Activated T-helper 2 cell treated with anti-CD3 and anti-CD28 coated beads, Interferon-gamma antibody, Interleukin-2, Interleukin-4, amounts not matched to agents 10 μg/mL and 5 μg/mL and 100 μg/mL, durations not matched to agents 14 hours and 24 hours and 36 hours (primary cell): ENCODE data around the gene SKOR1. TPM values are rescaled to one million over a fixed set of nuclear protein-coding genes. Genes with fewer than 3 reads are reported as not detected.

Experiments
- DNase-seq: peaks from one replicate; pipeline ENCODE4 v3.0.0; 2021; ENCODE audit warnings: low spot score
- H3K27ac Mint-ChIP-seq: one replicate; pipeline ENCODE4 v1.8.0; 2021; ENCODE audit warnings: mixed read lengths
- H3K27me3 Mint-ChIP-seq: one replicate; pipeline ENCODE4 v1.8.0; 2021; ENCODE audit warnings: low read depth, mixed read lengths
- H3K36me3 Mint-ChIP-seq: one replicate; pipeline ENCODE4 v1.8.0; 2021; ENCODE audit warnings: low read depth, mixed read lengths
- H3K4me1 Mint-ChIP-seq: one replicate; pipeline ENCODE4 v1.8.0; 2021; ENCODE audit warnings: low read depth, mixed read lengths
- H3K4me3 Mint-ChIP-seq: one replicate; pipeline ENCODE4 v1.8.0; 2021; ENCODE audit warnings: low read depth, mild to moderate bottlenecking, moderate library complexity, mixed read lengths
- H3K9me3 Mint-ChIP-seq: one replicate; pipeline ENCODE4 v1.8.0; 2021; ENCODE audit warnings: mixed read lengths
- intact Hi-C: fragments of 100-400 bp; cut with micrococcal nuclease; formaldehyde crosslinking; loops from one replicate; pipeline ENCODE4 v1.15.1; 2023
- total RNA-seq: library from RNA; stranded (reverse); gene quantifications from 2 replicates; pipeline ENCODE4 v1.2.3, GENCODE V29; 2022

The SKOR1 gene
- total RNA-seq, 1 donor from 2014 or later: 0.21 TPM

- Mint-ChIP-seq H3K4me3 (no peak overlapping the region), H3K27ac (no peak overlapping the region), H3K9me3 (no peaks in the 10 kb centered on the region), H3K4me1 (peaks cover 18% of the 10 kb centered on the region), H3K36me3 (no peaks in the 10 kb centered on the region), H3K27me3 (peaks cover 21% of the 10 kb centered on the region)
- no peak for DNase-seq
- intact Hi-C loops: loop anchor here (5.0 kb wide), 3 partner anchors 321 to 1141 kb away; partner anchors contain the start of genes C15orf61, SMAD3 and SMAD6
These were observed 17.8 kb downstream of the SKOR1 start for GRCh38 chr15:67843092-67843501.

GRCh38 chr15:67843571-67844387 is 18.5 kb downstream of the SKOR1 start:
- intact Hi-C loops: loop anchor here (5.0 kb wide), 3 partner anchors 321 to 1141 kb away; partner anchors contain the start of genes C15orf61, SMAD3 and SMAD6

GRCh38 chr15:67845974-67846373 is 20.7 kb downstream of the SKOR1 start:
- Mint-ChIP-seq H3K27ac (no peak overlapping the region), H3K4me1 (peaks cover 6% of the 10 kb centered on the region)

More at GRCh38 chr15:67843571-67844387, 18.5 kb downstream of the SKOR1 start:
- Mint-ChIP-seq H3K27ac (no peak overlapping the region), H3K4me1 (peaks cover 15% of the 10 kb centered on the region), H3K36me3 (no peaks in the 10 kb centered on the region), H3K4me3 (no peak overlapping the region), H3K27me3 (peaks cover 22% of the 10 kb centered on the region), H3K9me3 (no peaks in the 10 kb centered on the region)
- no peak for DNase-seq

GRCh38 chr15:67849538-67849937 is 24.2 kb downstream of the SKOR1 start:
- intact Hi-C loops: no loop called here
- H3K4me1 Mint-ChIP-seq: peaks cover 1% of the 10 kb centered on the region
- DNase-seq: no peak
- no peaks in the 10 kb centered on the region for H3K9me3 Mint-ChIP-seq
- no peak overlapping the region for H3K27ac Mint-ChIP-seq
- H3K4me3 Mint-ChIP-seq: no peak overlapping the region
- no peaks in the 10 kb centered on the region for H3K36me3 Mint-ChIP-seq
- H3K27me3 Mint-ChIP-seq: peaks cover 20% of the 10 kb centered on the region

More at GRCh38 chr15:67845974-67846373, 20.7 kb downstream of the SKOR1 start:
- peaks cover 21% of the 10 kb centered on the region for H3K27me3 Mint-ChIP-seq
- DNase-seq: no peak
- intact Hi-C loops: no loop called here
- no peaks in the 10 kb centered on the region for H3K9me3 Mint-ChIP-seq
- H3K4me3 Mint-ChIP-seq: no peak overlapping the region
- no peaks in the 10 kb centered on the region for H3K36me3 Mint-ChIP-seq

- Mint-ChIP-seq H3K4me1 (peaks cover 1% of the 10 kb centered on the region), H3K27me3 (peaks cover 20% of the 10 kb centered on the region), H3K36me3 (no peaks in the 10 kb centered on the region), H3K27ac (no peak overlapping the region), H3K9me3 (no peaks in the 10 kb centered on the region), H3K4me3 (no peak overlapping the region)
- intact Hi-C loops: no loop called here
- no peak for DNase-seq
These were observed 25.0 kb downstream of the SKOR1 start for GRCh38 chr15:67850336-67850735.

GRCh38 chr15:67850994-67851571 is 25.8 kb downstream of the SKOR1 start:
- H3K36me3 Mint-ChIP-seq: no peaks in the 10 kb centered on the region
- intact Hi-C loops: no loop called here
- H3K4me1 Mint-ChIP-seq: peaks cover 7% of the 10 kb centered on the region
- no peak overlapping the region for H3K4me3 Mint-ChIP-seq
- no peaks in the 10 kb centered on the region for H3K9me3 Mint-ChIP-seq
- H3K27ac Mint-ChIP-seq: no peak overlapping the region
- no peak for DNase-seq
- H3K27me3 Mint-ChIP-seq: peaks cover 20% of the 10 kb centered on the region

- Mint-ChIP-seq H3K9me3 (no peaks in the 10 kb centered on the region), H3K27ac (no peak overlapping the region), H3K4me3 (no peak overlapping the region), H3K27me3 (peaks cover 16% of the 10 kb centered on the region), H3K36me3 (no peaks in the 10 kb centered on the region), H3K4me1 (peaks cover 8% of the 10 kb centered on the region)
- intact Hi-C loops: no loop called here
- DNase-seq: no peak
These were observed 27.1 kb downstream of the SKOR1 start for GRCh38 chr15:67852418-67852817.

- intact Hi-C loops: no loop called here
- no peak overlapping the region for H3K4me3 Mint-ChIP-seq
- no peak for DNase-seq
- H3K4me1 Mint-ChIP-seq: peaks cover 8% of the 10 kb centered on the region
- peaks cover 6% of the 10 kb centered on the region for H3K27me3 Mint-ChIP-seq
- H3K27ac Mint-ChIP-seq: no peak overlapping the region
- no peaks in the 10 kb centered on the region for H3K36me3 Mint-ChIP-seq
- no peaks in the 10 kb centered on the region for H3K9me3 Mint-ChIP-seq
These were observed 28.1 kb downstream of the SKOR1 start for GRCh38 chr15:67853454-67853853.

GRCh38 chr15:67854358-67854757 is 29.0 kb downstream of the SKOR1 start:
- Mint-ChIP-seq H3K9me3 (no peaks in the 10 kb centered on the region), H3K27ac (no peak overlapping the region)

GRCh38 chr15:67855842-67856241 is 30.5 kb downstream of the SKOR1 start:
- peak overlapping the region; percentile 36 for H3K27ac Mint-ChIP-seq
- H3K4me1 Mint-ChIP-seq: peaks cover 8% of the 10 kb centered on the region
- intact Hi-C loops: no loop called here
- no peak for DNase-seq
- H3K36me3 Mint-ChIP-seq: no peaks in the 10 kb centered on the region
- no peak overlapping the region for H3K4me3 Mint-ChIP-seq
- H3K9me3 Mint-ChIP-seq: no peaks in the 10 kb centered on the region
- peaks cover 4% of the 10 kb centered on the region for H3K27me3 Mint-ChIP-seq

More at GRCh38 chr15:67854358-67854757, 29.0 kb downstream of the SKOR1 start:
- H3K4me1 Mint-ChIP-seq: peaks cover 8% of the 10 kb centered on the region
- no peaks in the 10 kb centered on the region for H3K36me3 Mint-ChIP-seq
- no peak overlapping the region for H3K4me3 Mint-ChIP-seq
- peaks cover 3% of the 10 kb centered on the region for H3K27me3 Mint-ChIP-seq
- DNase-seq: no peak
- intact Hi-C loops: no loop called here

GRCh38 chr15:67857220-67857619 is 31.9 kb downstream of the SKOR1 start:
- Mint-ChIP-seq H3K36me3 (no peaks in the 10 kb centered on the region), H3K9me3 (no peaks in the 10 kb centered on the region), H3K4me3 (no peak overlapping the region), H3K27me3 (peaks cover 3% of the 10 kb centered on the region), H3K27ac (no peak overlapping the region), H3K4me1 (peaks cover 7% of the 10 kb centered on the region)
- no peak for DNase-seq
- intact Hi-C loops: no loop called here

GRCh38 chr15:67859331-67859946 is 34.1 kb downstream of the SKOR1 start:
- intact Hi-C loops: no loop called here
- no peak overlapping the region for H3K27ac Mint-ChIP-seq
- peaks cover 11% of the 10 kb centered on the region for H3K4me1 Mint-ChIP-seq
- no peak for DNase-seq
- peaks cover 1% of the 10 kb centered on the region for H3K27me3 Mint-ChIP-seq
- no peak overlapping the region for H3K4me3 Mint-ChIP-seq
- no peaks in the 10 kb centered on the region for H3K36me3 Mint-ChIP-seq
- no peaks in the 10 kb centered on the region for H3K9me3 Mint-ChIP-seq

- H3K27ac Mint-ChIP-seq: no peak overlapping the region
- peaks cover 15% of the 10 kb centered on the region for H3K27me3 Mint-ChIP-seq
- no peak for DNase-seq
- H3K4me3 Mint-ChIP-seq: no peak overlapping the region
- intact Hi-C loops: loop anchor here (2.0 to 10.0 kb wide), 2 partner anchors 193 to 349 kb away; partner anchors contain the start of gene PIAS1
- H3K36me3 Mint-ChIP-seq: no peaks in the 10 kb centered on the region
- H3K9me3 Mint-ChIP-seq: no peaks in the 10 kb centered on the region
- H3K4me1 Mint-ChIP-seq: peaks cover 4% of the 10 kb centered on the region
These were observed 36.7 kb downstream of the SKOR1 start for GRCh38 chr15:67861983-67862382.
